Glutamatergic neuron (in vitro differentiated cells): ENCODE data around the gene SLC22A4. TPM values are rescaled to one million over a fixed set of nuclear protein-coding genes. Genes with fewer than 3 reads are reported as not detected.

Experiments
- DNase-seq: peaks from one replicate; pipeline ENCODE4 v3.0.0; 2022
- H3K27ac Mint-ChIP-seq: one replicate; pipeline ENCODE4 v1.8.0; 2020; ENCODE audit warnings: mild to moderate bottlenecking, mixed read lengths, inconsistent platforms; ENCODE audit not compliant: unreplicated experiment
- H3K27me3 Mint-ChIP-seq: one replicate; pipeline ENCODE4 v1.8.0; 2020; ENCODE audit warnings: mild to moderate bottlenecking, moderate library complexity, mixed read lengths, inconsistent platforms; ENCODE audit not compliant: unreplicated experiment
- H3K36me3 Mint-ChIP-seq: one replicate; pipeline ENCODE4 v1.8.0; 2020; ENCODE audit warnings: mild to moderate bottlenecking, mixed read lengths, inconsistent platforms; ENCODE audit not compliant: unreplicated experiment
- H3K4me1 Mint-ChIP-seq: one replicate; pipeline ENCODE4 v1.8.0; 2020; ENCODE audit warnings: mild to moderate bottlenecking, low read depth, mixed read lengths, inconsistent platforms; ENCODE audit not compliant: unreplicated experiment
- H3K4me3 Mint-ChIP-seq: one replicate; pipeline ENCODE4 v1.8.0; 2020; ENCODE audit warnings: mild to moderate bottlenecking, mixed read lengths, inconsistent platforms; ENCODE audit not compliant: unreplicated experiment
- H3K9me3 Mint-ChIP-seq: one replicate; pipeline ENCODE4 v1.8.0; 2020; ENCODE audit warnings: mild to moderate bottlenecking, moderate library complexity, mixed read lengths, inconsistent platforms; ENCODE audit not compliant: unreplicated experiment
- total RNA-seq: library from RNA; stranded (reverse); fragmentation: NEBNext Ultra II Directional; extraction: Animal tissue kit (Norgen Biotek cat#: 25700); gene quantifications from one replicate; pipeline ENCODE4 v1.2.1, GENCODE V29; 2021; ENCODE audit not compliant: unreplicated experiment
- TF ChIP-seq, protein P1 (sequence below): fragments of 200-600 bp; sonication (generic); IDR thresholded peaks from one replicate; pipeline ENCODE4 v1.5.0; 2021; ENCODE audit not compliant: partially characterized antibody, unreplicated experiment

Gene SLC22A4
- total RNA-seq, 1 donor from 2014 or later = 0.37 TPM

DNA sequence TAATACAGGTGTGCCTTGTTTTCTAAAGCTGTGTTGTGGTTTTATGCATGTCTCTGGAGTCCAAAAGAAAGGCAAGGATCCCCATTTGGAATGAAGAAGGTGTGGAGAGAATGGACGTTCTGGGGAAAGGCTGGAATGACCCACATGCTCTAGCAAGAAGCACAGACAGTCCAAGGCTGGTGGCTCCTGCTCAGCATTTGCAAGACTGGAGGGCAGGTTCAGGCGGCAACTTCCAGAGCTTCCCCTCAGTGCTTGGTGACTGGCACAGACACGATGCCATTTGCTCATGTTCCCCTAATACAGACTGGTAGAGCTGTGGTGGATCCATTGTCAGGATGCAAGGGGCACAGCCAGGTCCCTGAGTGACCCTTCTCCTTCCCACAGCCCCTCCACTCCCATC is 8.2 kb downstream of the SLC22A4 start:
- no peak overlapping the region for H3K4me3 Mint-ChIP-seq
- peaks cover 7% of the 10 kb centered on the region for H3K36me3 Mint-ChIP-seq
- TF ChIP-seq, protein P1, sequence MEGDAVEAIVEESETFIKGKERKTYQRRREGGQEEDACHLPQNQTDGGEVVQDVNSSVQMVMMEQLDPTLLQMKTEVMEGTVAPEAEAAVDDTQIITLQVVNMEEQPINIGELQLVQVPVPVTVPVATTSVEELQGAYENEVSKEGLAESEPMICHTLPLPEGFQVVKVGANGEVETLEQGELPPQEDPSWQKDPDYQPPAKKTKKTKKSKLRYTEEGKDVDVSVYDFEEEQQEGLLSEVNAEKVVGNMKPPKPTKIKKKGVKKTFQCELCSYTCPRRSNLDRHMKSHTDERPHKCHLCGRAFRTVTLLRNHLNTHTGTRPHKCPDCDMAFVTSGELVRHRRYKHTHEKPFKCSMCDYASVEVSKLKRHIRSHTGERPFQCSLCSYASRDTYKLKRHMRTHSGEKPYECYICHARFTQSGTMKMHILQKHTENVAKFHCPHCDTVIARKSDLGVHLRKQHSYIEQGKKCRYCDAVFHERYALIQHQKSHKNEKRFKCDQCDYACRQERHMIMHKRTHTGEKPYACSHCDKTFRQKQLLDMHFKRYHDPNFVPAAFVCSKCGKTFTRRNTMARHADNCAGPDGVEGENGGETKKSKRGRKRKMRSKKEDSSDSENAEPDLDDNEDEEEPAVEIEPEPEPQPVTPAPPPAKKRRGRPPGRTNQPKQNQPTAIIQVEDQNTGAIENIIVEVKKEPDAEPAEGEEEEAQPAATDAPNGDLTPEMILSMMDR = no peak
- H3K9me3 Mint-ChIP-seq = peaks cover 2% of the 10 kb centered on the region
- no peak overlapping the region for H3K27ac Mint-ChIP-seq
- DNase-seq = no peak
- H3K4me1 Mint-ChIP-seq = peaks cover 4% of the 10 kb centered on the region
- H3K27me3 Mint-ChIP-seq = peaks cover 2% of the 10 kb centered on the region

DNA sequence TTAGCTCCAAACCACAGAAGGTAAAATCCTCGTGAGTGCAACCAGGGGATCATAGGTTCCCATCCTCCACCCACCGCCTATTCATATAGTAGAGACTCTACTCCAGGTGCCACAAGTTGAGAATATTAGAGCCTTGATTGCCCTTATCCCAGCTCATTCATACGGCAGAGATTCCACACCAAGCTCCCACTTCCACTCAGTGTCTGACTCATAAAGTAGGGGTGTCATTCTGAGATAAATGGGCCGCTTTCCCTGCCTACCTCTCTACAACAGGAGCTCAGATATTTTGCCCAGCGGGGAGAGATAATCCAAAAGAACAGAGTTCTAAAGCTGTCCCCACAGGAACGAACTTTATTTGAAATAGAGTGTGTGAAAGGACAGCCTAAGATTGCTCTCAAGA is 9.4 kb downstream of the SLC22A4 start:
- Mint-ChIP-seq H3K27me3 (peaks cover 2% of the 10 kb centered on the region), H3K36me3 (peaks cover 7% of the 10 kb centered on the region), H3K4me3 (no peak overlapping the region), H3K27ac (no peak overlapping the region), H3K9me3 (peaks cover 2% of the 10 kb centered on the region), H3K4me1 (peaks cover 4% of the 10 kb centered on the region)
- no peak for DNase-seq
- TF ChIP-seq, protein P1 = no peak

DNA sequence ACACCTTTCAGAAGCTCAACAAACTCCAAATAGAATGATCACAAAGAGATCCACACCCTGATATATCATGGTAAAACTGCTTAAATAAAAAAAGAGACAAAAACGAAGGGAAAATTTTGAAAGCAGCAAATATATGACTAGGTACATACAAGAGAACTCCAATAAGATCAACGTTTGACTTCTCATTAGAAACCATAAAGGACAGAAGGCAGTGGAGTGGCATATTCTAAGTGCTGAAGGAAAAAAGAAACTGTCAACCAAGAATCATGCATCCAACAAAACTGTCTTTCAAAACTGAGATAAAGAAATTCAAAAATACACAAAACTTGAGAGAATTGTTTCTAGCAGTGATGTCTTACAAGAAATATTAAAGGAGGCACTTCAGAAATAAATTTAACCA is 11.2 kb downstream of the SLC22A4 start:
- H3K27me3 Mint-ChIP-seq = peaks cover 2% of the 10 kb centered on the region
- TF ChIP-seq, protein P1 = no peak
- peaks cover 7% of the 10 kb centered on the region for H3K36me3 Mint-ChIP-seq
- DNase-seq = no peak
- H3K27ac Mint-ChIP-seq = no peak overlapping the region
- H3K4me1 Mint-ChIP-seq = peaks cover 4% of the 10 kb centered on the region
- H3K9me3 Mint-ChIP-seq = peaks cover 2% of the 10 kb centered on the region
- H3K4me3 Mint-ChIP-seq = no peak overlapping the region

DNA sequence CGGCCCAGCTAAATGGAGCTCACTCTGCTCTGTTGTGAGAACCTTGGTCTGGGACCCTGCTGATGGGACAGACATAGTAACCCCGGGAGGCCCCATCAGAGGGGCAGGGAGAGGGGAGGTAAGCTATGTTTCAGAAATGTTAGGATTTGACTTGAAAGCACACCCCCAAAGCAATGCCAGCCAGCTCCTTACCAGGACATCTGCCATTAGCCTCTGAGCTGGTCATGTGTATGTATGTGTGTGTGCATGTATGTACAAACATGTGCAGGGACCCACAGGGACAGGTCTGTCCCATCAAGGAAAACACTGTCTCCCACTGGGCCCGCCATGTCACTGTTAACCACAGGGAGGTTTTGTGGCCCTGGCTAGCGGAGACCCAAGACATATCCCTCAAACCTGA is 14.5 kb downstream of the SLC22A4 start:
- Mint-ChIP-seq H3K27ac (no peak overlapping the region), H3K27me3 (no peaks in the 10 kb centered on the region), H3K9me3 (peaks cover 2% of the 10 kb centered on the region), H3K36me3 (peaks cover 7% of the 10 kb centered on the region), H3K4me3 (no peak overlapping the region), H3K4me1 (no peaks in the 10 kb centered on the region)
- TF ChIP-seq, protein P1 = no peak
- no peak for DNase-seq

DNA sequence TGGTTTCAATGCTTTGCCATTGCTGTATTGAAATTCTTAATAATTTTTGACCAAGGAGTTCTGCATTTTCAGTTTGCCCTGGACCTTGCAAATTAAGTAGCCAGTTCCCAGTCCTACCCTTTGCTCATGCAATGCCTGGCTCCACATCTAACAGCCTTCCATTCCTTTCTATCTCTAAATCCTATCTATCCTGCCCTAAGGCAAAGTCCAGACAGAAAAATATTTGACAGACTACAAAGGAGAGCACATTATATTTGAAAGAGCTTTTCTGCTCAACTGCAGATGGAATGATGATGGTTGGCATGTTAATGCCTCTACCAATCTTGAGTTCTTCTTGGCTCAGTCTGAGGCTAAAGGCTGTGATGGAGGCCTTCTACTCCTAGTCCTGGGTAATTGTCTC is 15.5 kb downstream of the SLC22A4 start:
- DNase-seq = no peak
- H3K4me3 Mint-ChIP-seq = no peak overlapping the region
- H3K36me3 Mint-ChIP-seq = peaks cover 7% of the 10 kb centered on the region
- peaks cover 1% of the 10 kb centered on the region for H3K9me3 Mint-ChIP-seq
- no peaks in the 10 kb centered on the region for H3K27me3 Mint-ChIP-seq
- H3K27ac Mint-ChIP-seq = no peak overlapping the region
- TF ChIP-seq, protein P1 = no peak
- H3K4me1 Mint-ChIP-seq = no peaks in the 10 kb centered on the region
